Erythroblast (primary cell): Measurements from ENCODE around the gene RIMBP2.

Experiments
- GATA1 ChIP-seq: IDR thresholded peaks from 2 replicates; pipeline ENCODE4 v1.6.1; 2011; ENCODE audit warnings: low read depth, mild to moderate bottlenecking, control low read depth, low read length, moderate library complexity
- POLR2A ChIP-seq: IDR thresholded peaks from 2 replicates; pipeline ENCODE4 v1.6.1; 2011; ENCODE audit warnings: mild to moderate bottlenecking, low read length

DNA sequence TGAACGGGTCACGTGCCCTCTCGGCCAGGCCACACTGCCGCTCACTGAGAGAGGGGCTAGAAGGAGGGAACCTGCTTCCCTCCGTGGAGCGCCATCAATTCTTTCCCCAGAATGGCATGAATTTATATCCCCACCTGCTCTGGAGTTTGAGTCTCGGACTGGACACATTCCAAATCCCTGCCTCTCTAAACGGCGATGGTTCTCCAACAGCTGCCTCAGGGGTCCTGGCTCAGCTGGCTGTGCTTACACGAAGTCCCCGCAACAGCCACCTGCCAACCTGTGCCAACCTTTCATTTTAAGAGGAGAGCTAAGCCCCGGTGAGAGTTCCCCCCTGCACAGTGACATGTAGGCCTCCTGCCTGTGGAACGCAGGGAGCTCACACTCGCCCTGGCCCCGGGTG is 73.2 kb downstream of the RIMBP2 start:
- no peak for TF ChIP-seq POLR2A
- TF ChIP-seq GATA1, result no peak
